H9 (cell line): ENCODE measurements around the gene XNDC1N. TPM values are rescaled to one million over a fixed set of nuclear protein-coding genes. Genes with fewer than 3 reads are reported as not detected.
A peak's percentile ranks its signal among the peaks of the same experiment; 100 is the strongest.

Experiments used
- DNase-seq: peaks from one replicate; pipeline ENCODE4 v3.0.0-alpha.2; 2017
- H2AFZ ChIP-seq: one replicate; pipeline ENCODE4 v1.6.1; 2013; ENCODE audit warnings: mild to moderate bottlenecking, low read length, control low read depth, moderate library complexity
- H2AK5ac ChIP-seq: 2 replicates; pipeline ENCODE4 v1.6.1; 2013; ENCODE audit warnings: low read length, control low read depth, mixed read lengths; ENCODE audit not compliant: insufficient read length
- H2BK120ac ChIP-seq: one replicate; pipeline ENCODE4 v1.6.1; 2013; ENCODE audit warnings: low read depth, mild to moderate bottlenecking, low read length, control low read depth, inconsistent platforms; ENCODE audit not compliant: poor library complexity, severe bottlenecking
- H2BK12ac ChIP-seq: 2 replicates; pipeline ENCODE4 v1.6.1; 2013; ENCODE audit warnings: low read length, control low read depth, mixed read lengths, low read depth; ENCODE audit not compliant: insufficient read length
- H2BK15ac ChIP-seq: 2 replicates; pipeline ENCODE4 v1.6.1; 2013; ENCODE audit warnings: low read depth, low read length, control low read depth
- H2BK20ac ChIP-seq: one replicate; pipeline ENCODE4 v1.6.1; 2013; ENCODE audit warnings: low read depth, mild to moderate bottlenecking, low read length, control low read depth, inconsistent platforms; ENCODE audit not compliant: poor library complexity, severe bottlenecking
- H2BK5ac ChIP-seq: 2 replicates; pipeline ENCODE4 v1.6.1; 2013; ENCODE audit warnings: low read length, control low read depth, mixed read lengths; ENCODE audit not compliant: insufficient read length
- H3K14ac ChIP-seq: 2 replicates; pipeline ENCODE4 v1.6.1; 2013; ENCODE audit warnings: low read length, control low read depth; ENCODE audit not compliant: insufficient read depth
- H3K18ac ChIP-seq: 2 replicates; pipeline ENCODE4 v1.6.1; 2013; ENCODE audit warnings: low read depth, mild to moderate bottlenecking, mixed read lengths, low read length, control low read depth; ENCODE audit not compliant: insufficient read length
- H3K23ac ChIP-seq: 2 replicates; pipeline ENCODE4 v1.6.1; 2013; ENCODE audit warnings: low read length, control low read depth, mixed read lengths, low read depth; ENCODE audit not compliant: insufficient read length
- H3K23me2 ChIP-seq: 2 replicates; pipeline ENCODE4 v1.6.1; 2013; ENCODE audit warnings: low read depth, mild to moderate bottlenecking, mixed read lengths, low read length, control low read depth; ENCODE audit not compliant: insufficient read length, poor library complexity, severe bottlenecking
- H3K27ac ChIP-seq: 2 replicates; pipeline ENCODE4 v1.5.1; 2013; ENCODE audit warnings: low read length, control low read depth, mixed read lengths, low read depth; ENCODE audit not compliant: insufficient read length
- H3K27me3 ChIP-seq: 2 replicates; pipeline ENCODE4 v1.6.1; 2013; ENCODE audit warnings: low read length, control low read depth, inconsistent platforms; ENCODE audit not compliant: insufficient read depth
- H3K4ac ChIP-seq: 2 replicates; pipeline ENCODE4 v1.6.1; 2013; ENCODE audit warnings: low read depth, mild to moderate bottlenecking, control low read depth, inconsistent platforms, low read length, moderate library complexity
- H3K4me1 ChIP-seq: 2 replicates; pipeline ENCODE4 v1.6.1; 2013; ENCODE audit warnings: low read length, control low read depth, inconsistent platforms; ENCODE audit not compliant: insufficient read depth
- H3K4me2 ChIP-seq: 2 replicates; pipeline ENCODE4 v1.6.1; 2013; ENCODE audit warnings: low read length, control low read depth, mixed read lengths; ENCODE audit not compliant: insufficient read length, insufficient read depth
- H3K56ac ChIP-seq: 2 replicates; pipeline ENCODE4 v1.6.1; 2013; ENCODE audit warnings: low read depth, mild to moderate bottlenecking, mixed read lengths, low read length, control low read depth; ENCODE audit not compliant: insufficient read length
- H3K79me1 ChIP-seq: 2 replicates; pipeline ENCODE4 v1.6.1; 2013; ENCODE audit warnings: low read depth, mild to moderate bottlenecking, moderate library complexity, low read length, control low read depth, inconsistent platforms; ENCODE audit not compliant: insufficient read depth, poor library complexity, severe bottlenecking
- H3K79me2 ChIP-seq: 2 replicates; pipeline ENCODE4 v1.6.1; 2013; ENCODE audit warnings: low read length, control low read depth, inconsistent platforms; ENCODE audit not compliant: insufficient read depth
- H3K9ac ChIP-seq: 2 replicates; pipeline ENCODE4 v1.6.1; 2013; ENCODE audit warnings: low read length, control low read depth, mixed read lengths; ENCODE audit not compliant: insufficient read length; ENCODE audit errors: extremely low read depth
- H3K9me3 ChIP-seq: one replicate; pipeline ENCODE4 v1.6.1; 2013; ENCODE audit warnings: low read depth, low read length, inconsistent platforms; ENCODE audit not compliant: control insufficient read depth
- H3T11ph ChIP-seq: one replicate; pipeline ENCODE4 v1.6.1; 2013; ENCODE audit warnings: mild to moderate bottlenecking, low read length, control low read depth, inconsistent platforms
- H4K20me1 ChIP-seq: one replicate; pipeline ENCODE4 v1.6.1; 2013; ENCODE audit not compliant: control insufficient read depth, insufficient read length, insufficient read depth
- H4K5ac ChIP-seq: 2 replicates; pipeline ENCODE4 v1.6.1; 2013; ENCODE audit warnings: low read depth, mild to moderate bottlenecking, mixed read lengths, low read length, control low read depth; ENCODE audit not compliant: insufficient read length
- H4K8ac ChIP-seq: replicated peaks from 2 replicates; pipeline ENCODE4 v1.6.1; 2013; ENCODE audit warnings: low read length, control low read depth, mixed read lengths, low read depth; ENCODE audit not compliant: insufficient read length
- H4K91ac ChIP-seq: 2 replicates; pipeline ENCODE4 v1.6.1; 2013; ENCODE audit warnings: low read depth, mild to moderate bottlenecking, moderate library complexity, mixed read lengths, low read length, control low read depth; ENCODE audit not compliant: insufficient read length
- H3K27ac Mint-ChIP-seq, 3 experiments: 2 replicates in 2 of 3; 3 replicates in 1 of 3; pipeline ENCODE4 v1.8.0; 2020 to 2021; ENCODE audit warnings: mixed read lengths in 3 of 3, mild to moderate bottlenecking in 1 of 3, moderate library complexity in 1 of 3
- H3K27me3 Mint-ChIP-seq: 2 replicates; pipeline ENCODE4 v1.8.0; 2021; ENCODE audit warnings: low read depth, mild to moderate bottlenecking, moderate library complexity, mixed read lengths
- H3K36me3 Mint-ChIP-seq, 3 experiments: 2 replicates in 2 of 3; 3 replicates in 1 of 3; pipeline ENCODE4 v1.8.0; 2020 to 2021; ENCODE audit warnings: low read depth in 3 of 3, mixed read lengths in 3 of 3; ENCODE audit not compliant: insufficient read depth in 1 of 3
- H3K4me1 Mint-ChIP-seq, 2 experiments: 2 replicates each; pipeline ENCODE4 v1.8.0; 2020; ENCODE audit warnings: mixed read lengths in 2 of 2
- H3K4me3 Mint-ChIP-seq, 2 experiments: 2 replicates in 1 of 2; 3 replicates in 1 of 2; pipeline ENCODE4 v1.8.0; 2020 to 2021; ENCODE audit warnings: mild to moderate bottlenecking in 2 of 2, mixed read lengths in 2 of 2, moderate library complexity in 1 of 2
- H3K9me3 Mint-ChIP-seq, 2 experiments: 2 replicates in 1 of 2; 3 replicates in 1 of 2; pipeline ENCODE4 v1.8.0; 2020; ENCODE audit warnings: mild to moderate bottlenecking in 2 of 2, mixed read lengths in 2 of 2, moderate library complexity in 1 of 2
- WGBS: extraction: QIAGEN DNeasy Blood & Tissue Kit; methylation state at CpG from one replicate; pipeline ENCODE4 v1.1.7; 2013; ENCODE audit warnings: missing lambda C conversion rate, low lambda C conversion rate, mixed read lengths; ENCODE audit not compliant: insufficient read length; ENCODE audit errors: extremely low coverage; 5-methylcytosine and 5-hydroxymethylcytosine counted together
- total RNA-seq: library from RNA; stranded (reverse); gene quantifications from 2 replicates; pipeline ENCODE4 v1.2.1, GENCODE V29; 2021
- TF ChIP-seq, protein P1 (sequence below): fragments of 200-600 bp; sonication (generic); conservative IDR thresholded peaks from 3 replicates; pipeline ENCODE4 v1.8.0; 2021; ENCODE audit warnings: antibody characterized with exemption, mild to moderate bottlenecking

The XNDC1N gene
- total RNA-seq, 1 experiment from 2014 or later = 11.0 TPM

- Histone ChIP-seq H3K4ac (no peak overlapping the region), H3K9me3 (no peaks in the 10 kb centered on the region), H3K18ac (no peak overlapping the region), H3K23me2 (peaks cover 10% of the 10 kb centered on the region), H2BK120ac (no peak overlapping the region), H2BK15ac (no peak overlapping the region), H3K4me2 (peak overlapping the region; percentile 82), H3K14ac (no peak overlapping the region), H3K79me2 (peaks cover 30% of the 10 kb centered on the region), H2BK20ac (no peak overlapping the region), H3K79me1 (peaks cover 7% of the 10 kb centered on the region), H4K5ac (no peak overlapping the region), H2AK5ac (no peak overlapping the region), H3K9ac (peak overlapping the region; percentile 93), H3K23ac (no peak overlapping the region), H3K27ac (no peak overlapping the region), H3K56ac (no peak overlapping the region), H3K4me1 (no peaks in the 10 kb centered on the region; the same call in 1 of the 2 replicates), H3T11ph (no peak overlapping the region), H4K8ac (no peak overlapping the region), H2AFZ (no peak overlapping the region), H3K27me3 (no peaks in the 10 kb centered on the region), H4K20me1 (no peaks in the 10 kb centered on the region), H2BK5ac (no peak overlapping the region), H2BK12ac (no peak overlapping the region), H4K91ac (no peak overlapping the region)
- no peak for DNase-seq
- Mint-ChIP-seq H3K27me3 (no peaks in the 10 kb centered on the region), H3K4me3 (peak overlapping the region; percentile 97 to 99), H3K36me3 (peaks cover 1 to 17% (median 11%) of the 10 kb centered on the region in 3 experiments; a peak in 6 of 7 replicates), H3K27ac (peak overlapping the region; percentile 100), H3K4me1 (peaks cover 9 to 24% of the 10 kb centered on the region in 2 experiments), H3K9me3 (no peaks in the 10 kb centered on the region; a peak in 1 of 5 replicates)
- no CpG with 5 or more reads among the region's 6 CpGs for whole genome bisulfite sequencing
- TF ChIP-seq, protein P1, sequence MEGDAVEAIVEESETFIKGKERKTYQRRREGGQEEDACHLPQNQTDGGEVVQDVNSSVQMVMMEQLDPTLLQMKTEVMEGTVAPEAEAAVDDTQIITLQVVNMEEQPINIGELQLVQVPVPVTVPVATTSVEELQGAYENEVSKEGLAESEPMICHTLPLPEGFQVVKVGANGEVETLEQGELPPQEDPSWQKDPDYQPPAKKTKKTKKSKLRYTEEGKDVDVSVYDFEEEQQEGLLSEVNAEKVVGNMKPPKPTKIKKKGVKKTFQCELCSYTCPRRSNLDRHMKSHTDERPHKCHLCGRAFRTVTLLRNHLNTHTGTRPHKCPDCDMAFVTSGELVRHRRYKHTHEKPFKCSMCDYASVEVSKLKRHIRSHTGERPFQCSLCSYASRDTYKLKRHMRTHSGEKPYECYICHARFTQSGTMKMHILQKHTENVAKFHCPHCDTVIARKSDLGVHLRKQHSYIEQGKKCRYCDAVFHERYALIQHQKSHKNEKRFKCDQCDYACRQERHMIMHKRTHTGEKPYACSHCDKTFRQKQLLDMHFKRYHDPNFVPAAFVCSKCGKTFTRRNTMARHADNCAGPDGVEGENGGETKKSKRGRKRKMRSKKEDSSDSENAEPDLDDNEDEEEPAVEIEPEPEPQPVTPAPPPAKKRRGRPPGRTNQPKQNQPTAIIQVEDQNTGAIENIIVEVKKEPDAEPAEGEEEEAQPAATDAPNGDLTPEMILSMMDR = no peak
Observed at GRCh38 chr11:71929491-71929890, 1.1 kb upstream of the XNDC1N start.
